KMS-11 (cell line): ENCODE data around the gene IGFBP4.

Experiments
- H2AFZ ChIP-seq: fragments of 200-600 bp; sonication (generic); 2 replicates; pipeline ENCODE4 v1.6.1; 2016; ENCODE audit warnings: antibody characterized with exemption, mixed run types, low read depth
- H3K27ac ChIP-seq: fragments of 200-600 bp; sonication (generic); 2 replicates; pipeline ENCODE4 v1.6.1; 2016; ENCODE audit warnings: mild to moderate bottlenecking, mixed run types
- H3K27me3 ChIP-seq: fragments of 200-600 bp; sonication (generic); 2 replicates; pipeline ENCODE4 v1.6.1; 2017; ENCODE audit warnings: mild to moderate bottlenecking, low read depth, mixed run types, moderate library complexity; ENCODE audit not compliant: insufficient read depth
- H3K36me3 ChIP-seq: fragments of 200-600 bp; sonication (generic); 2 replicates; pipeline ENCODE4 v1.6.1; 2017; ENCODE audit warnings: mild to moderate bottlenecking, mixed run types; ENCODE audit not compliant: insufficient read depth
- H3K4me1 ChIP-seq: fragments of 200-600 bp; sonication (generic); 2 replicates; pipeline ENCODE4 v1.6.1; 2016; ENCODE audit warnings: mild to moderate bottlenecking, low read depth, mixed run types; ENCODE audit not compliant: poor library complexity, severe bottlenecking
- H3K4me2 ChIP-seq: fragments of 200-600 bp; sonication (generic); 2 replicates; pipeline ENCODE4 v1.7.0; 2016; ENCODE audit warnings: mild to moderate bottlenecking, mixed run types
- H3K4me3 ChIP-seq: fragments of 200-600 bp; sonication (generic); IDR thresholded peaks from 2 replicates; pipeline ENCODE4 v1.6.1; 2017; ENCODE audit warnings: low read depth, low read length, mixed read lengths; ENCODE audit not compliant: insufficient read depth
- H3K79me2 ChIP-seq: fragments of 200-600 bp; sonication (generic); 2 replicates; pipeline ENCODE4 v1.6.1; 2016; ENCODE audit warnings: low read depth, mixed run types; ENCODE audit not compliant: insufficient read depth
- H3K9ac ChIP-seq: fragments of 200-600 bp; sonication (generic); 2 replicates; pipeline ENCODE4 v1.6.1; 2016; ENCODE audit warnings: mild to moderate bottlenecking, mixed run types
- H4K20me1 ChIP-seq: fragments of 200-600 bp; sonication (generic); 2 replicates; pipeline ENCODE4 v1.6.1; 2016; ENCODE audit warnings: mild to moderate bottlenecking, mixed run types; ENCODE audit not compliant: insufficient read depth
- CTCF ChIP-seq: fragments of 200-600 bp; sonication (generic); conservative IDR thresholded peaks from 2 replicates; pipeline ENCODE4 v1.6.1; 2017; ENCODE audit warnings: low read depth, mild to moderate bottlenecking, antibody characterized with exemption, low read length, moderate library complexity, mixed read lengths

Gene IGFBP4

DNA sequence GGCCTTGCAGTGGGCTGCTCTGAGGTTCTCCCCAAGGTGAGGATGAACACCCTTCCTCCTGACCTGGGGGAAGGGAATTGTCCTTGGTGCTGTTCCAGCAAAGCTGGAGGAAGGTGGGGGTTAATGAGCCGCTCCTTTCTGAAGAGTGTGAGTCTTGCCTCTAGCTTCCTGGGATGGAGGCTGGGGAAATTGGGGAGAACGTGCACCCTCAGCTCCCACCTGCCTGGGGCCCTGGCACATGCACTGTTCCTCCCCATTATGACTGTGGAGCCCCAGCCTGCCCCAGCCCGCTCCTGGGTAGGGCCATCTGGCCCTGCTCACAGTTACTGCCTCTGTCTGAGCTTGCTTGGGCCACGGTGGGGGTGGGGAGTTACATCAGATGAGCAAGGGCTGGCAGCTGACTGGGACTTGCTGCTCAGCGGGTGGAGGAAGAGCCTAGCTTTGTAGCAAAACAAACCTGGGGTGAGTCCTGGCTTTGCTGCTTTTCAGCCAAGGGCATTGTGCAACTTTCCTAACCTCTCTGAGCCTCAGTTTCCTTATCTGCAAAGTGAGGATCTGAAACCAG is 47.1 kb downstream of the IGFBP4 start:
- no peak overlapping the region for H3K4me2 ChIP-seq
- H4K20me1 ChIP-seq, result no peaks in the 10 kb centered on the region
- no peaks in the 10 kb centered on the region for H3K79me2 ChIP-seq
- peaks cover 11% of the 10 kb centered on the region for H3K4me1 ChIP-seq
- no peak overlapping the region for H3K9ac ChIP-seq
- H3K4me3 ChIP-seq, result no peak overlapping the region
- H3K36me3 ChIP-seq, result no peaks in the 10 kb centered on the region
- H2AFZ ChIP-seq, result no peak overlapping the region
- no peak for TF ChIP-seq CTCF
- no peaks in the 10 kb centered on the region; the same call in 1 of the 2 replicates for H3K27me3 ChIP-seq
- H3K27ac ChIP-seq, result no peak overlapping the region

- Histone ChIP-seq H3K27me3 (no peaks in the 10 kb centered on the region; the same call in 1 of the 2 replicates), H3K4me1 (peaks cover 11% of the 10 kb centered on the region), H3K4me2 (no peak overlapping the region), H4K20me1 (no peaks in the 10 kb centered on the region), H3K36me3 (no peaks in the 10 kb centered on the region), H3K79me2 (no peaks in the 10 kb centered on the region), H3K4me3 (no peak overlapping the region), H3K9ac (no peak overlapping the region), H2AFZ (no peak overlapping the region), H3K27ac (no peak overlapping the region)
- no peak for TF ChIP-seq CTCF
Measured at GRCh38 chr17:40490982-40491381, 47.7 kb downstream of the IGFBP4 start.

- H2AFZ ChIP-seq, result no peak overlapping the region
- H3K79me2 ChIP-seq, result no peaks in the 10 kb centered on the region
- no peaks in the 10 kb centered on the region; the same call in 1 of the 2 replicates for H3K27me3 ChIP-seq
- H3K27ac ChIP-seq, result no peak overlapping the region
- peaks cover 11% of the 10 kb centered on the region for H3K4me1 ChIP-seq
- H3K36me3 ChIP-seq, result no peaks in the 10 kb centered on the region
- no peak overlapping the region for H3K9ac ChIP-seq
- no peak overlapping the region for H3K4me2 ChIP-seq
- H3K4me3 ChIP-seq, result no peak overlapping the region
- no peak for TF ChIP-seq CTCF
- no peaks in the 10 kb centered on the region for H4K20me1 ChIP-seq
Measured at GRCh38 chr17:40491486-40491885, 48.2 kb downstream of the IGFBP4 start.

- Histone ChIP-seq H3K36me3 (no peaks in the 10 kb centered on the region), H3K4me1 (peaks cover 11% of the 10 kb centered on the region), H4K20me1 (no peaks in the 10 kb centered on the region), H3K9ac (no peak overlapping the region), H3K79me2 (no peaks in the 10 kb centered on the region), H2AFZ (no peak overlapping the region), H3K27ac (no peak overlapping the region), H3K4me2 (no peak overlapping the region), H3K27me3 (no peaks in the 10 kb centered on the region; the same call in 1 of the 2 replicates), H3K4me3 (no peak overlapping the region)
- TF ChIP-seq CTCF, result no peak
Measured at GRCh38 chr17:40493697-40494096, 50.4 kb downstream of the IGFBP4 start.
